Ectodermal cell (in vitro differentiated cells): ENCODE measurements around the gene PER3.

ENCODE experiments used
- H3K27ac ChIP-seq: 2 replicates; pipeline ENCODE4 v1.7.0; 2013; ENCODE audit warnings: mild to moderate bottlenecking, low read depth, low read length; ENCODE audit not compliant: insufficient read depth, poor library complexity, severe bottlenecking
- H3K27me3 ChIP-seq: 2 replicates; pipeline ENCODE4 v1.7.0; 2013; ENCODE audit warnings: mild to moderate bottlenecking, low read length; ENCODE audit not compliant: insufficient read depth, control insufficient read depth, poor library complexity, severe bottlenecking
- H3K36me3 ChIP-seq: one replicate; pipeline ENCODE4 v1.7.0; 2013; ENCODE audit warnings: low read length; ENCODE audit not compliant: control insufficient read depth, insufficient read depth
- H3K4me1 ChIP-seq: one replicate; pipeline ENCODE4 v1.7.0; 2013; ENCODE audit warnings: low read length; ENCODE audit not compliant: control insufficient read depth, insufficient read depth
- H3K4me3 ChIP-seq: 2 replicates; pipeline ENCODE4 v1.7.0; 2013; ENCODE audit warnings: low read depth, low read length, control low read depth; ENCODE audit not compliant: insufficient read depth
- H3K9me3 ChIP-seq: 2 replicates; pipeline ENCODE4 v1.7.0; 2013; ENCODE audit warnings: mild to moderate bottlenecking, low read length, moderate library complexity; ENCODE audit not compliant: control insufficient read depth
- WGBS, 2 experiments: methylation state at CpG; one replicate each; pipeline ENCODE4 v1.1.7; 2013; ENCODE audit warnings: missing lambda C conversion rate in 2 of 2; 5-methylcytosine and 5-hydroxymethylcytosine counted together

The PER3 gene

GRCh38 chr1:7826363-7826762 is 42.3 kb downstream of the PER3 start:
- Histone ChIP-seq H3K36me3 (no peaks in the 10 kb centered on the region), H3K27ac (no peak overlapping the region), H3K4me3 (no peak overlapping the region), H3K9me3 (no peaks in the 10 kb centered on the region), H3K4me1 (no peaks in the 10 kb centered on the region), H3K27me3 (no peaks in the 10 kb centered on the region)
- WGBS, 2 experiments, result 92 to 96% methylated on average over 6 of the region's 7 CpGs

GRCh38 chr1:7827126-7827955 is 43.2 kb downstream of the PER3 start:
- WGBS, 2 experiments, result 95 to 96% methylated on average over 39 of the region's 39 CpGs

DNA sequence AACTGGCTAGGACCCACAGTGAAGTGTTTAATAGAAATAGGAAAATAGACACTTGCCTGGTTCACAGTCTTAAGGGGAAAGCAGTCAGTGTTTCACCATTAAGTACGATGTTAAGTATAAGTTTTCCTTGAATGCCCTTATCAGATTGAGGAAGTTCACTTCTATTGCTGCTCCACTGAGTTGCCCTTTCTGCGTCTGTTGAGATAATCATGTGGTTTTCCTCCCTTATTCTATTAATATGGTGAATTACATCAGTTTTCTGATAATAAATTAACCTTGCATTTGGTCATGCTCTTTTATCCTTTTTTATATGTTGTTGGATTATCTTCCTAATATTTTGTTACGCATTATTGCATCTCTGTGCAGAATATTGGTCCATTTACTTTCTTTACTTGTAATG is 47.4 kb downstream of the PER3 start:
- WGBS, 2 experiments, result 94 to 95% methylated on average over 1 to 3 of the region's 3 CpGs
- no peaks in the 10 kb centered on the region for H3K9me3 ChIP-seq
- no peaks in the 10 kb centered on the region for H3K36me3 ChIP-seq

More at GRCh38 chr1:7827126-7827955, 43.2 kb downstream of the PER3 start:
- Histone ChIP-seq H3K27ac (no peak overlapping the region), H3K36me3 (no peaks in the 10 kb centered on the region), H3K4me3 (no peak overlapping the region), H3K4me1 (no peaks in the 10 kb centered on the region), H3K27me3 (no peaks in the 10 kb centered on the region), H3K9me3 (no peaks in the 10 kb centered on the region)

DNA sequence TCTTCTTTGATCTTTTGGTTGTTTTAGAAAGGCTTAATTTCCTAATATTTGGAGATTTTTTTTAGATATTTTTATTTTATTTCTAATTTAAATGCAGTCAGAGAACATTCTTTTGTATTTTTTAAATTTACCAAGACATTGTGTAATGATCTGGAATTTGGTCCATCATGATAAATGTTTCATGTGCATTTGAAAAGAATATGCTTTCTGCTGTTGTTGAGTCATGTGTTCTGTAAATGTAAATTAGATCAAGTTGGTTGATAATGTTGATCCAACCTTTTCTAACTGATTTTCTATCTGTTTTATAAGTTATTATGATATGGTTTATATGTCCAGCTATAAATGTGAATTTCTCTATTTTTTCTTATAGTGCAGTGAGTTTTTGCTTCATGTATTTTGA is 48.9 kb downstream of the PER3 start:
- no peaks in the 10 kb centered on the region for H3K27me3 ChIP-seq
- H3K36me3 ChIP-seq, result peaks cover 4% of the 10 kb centered on the region
- H3K4me3 ChIP-seq, result no peak overlapping the region
- no peaks in the 10 kb centered on the region for H3K4me1 ChIP-seq
- no peaks in the 10 kb centered on the region for H3K9me3 ChIP-seq
- no peak overlapping the region for H3K27ac ChIP-seq

More for the DNA sequence above, 47.4 kb downstream of the PER3 start:
- H3K27me3 ChIP-seq, result no peaks in the 10 kb centered on the region
- H3K27ac ChIP-seq, result no peak overlapping the region
- H3K4me1 ChIP-seq, result no peaks in the 10 kb centered on the region
- no peak overlapping the region for H3K4me3 ChIP-seq

DNA sequence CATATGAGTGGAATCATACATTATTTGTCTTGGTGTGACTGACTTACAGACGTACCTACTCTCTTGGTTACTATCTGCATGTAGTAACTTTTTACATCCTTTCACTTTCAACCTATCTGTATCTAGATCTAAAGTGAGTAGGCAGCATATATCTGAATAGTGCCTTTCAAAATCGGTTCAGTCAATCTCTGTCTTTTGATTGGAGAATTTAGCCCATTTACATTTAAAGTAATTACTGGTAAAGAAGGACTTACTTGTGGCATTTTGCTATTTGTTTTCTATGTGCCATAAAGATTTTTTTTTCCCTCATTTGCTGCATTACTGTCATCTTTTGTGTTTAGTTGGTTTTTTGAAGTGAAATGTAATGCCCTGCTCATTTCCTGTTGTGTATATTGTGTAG is 54.6 kb downstream of the PER3 start:
- H3K27me3 ChIP-seq, result no peaks in the 10 kb centered on the region
- H3K4me3 ChIP-seq, result no peak overlapping the region
- WGBS, 2 experiments, result 90 to 100% methylated on average over 2 of the region's 2 CpGs
- no peaks in the 10 kb centered on the region for H3K9me3 ChIP-seq
- H3K4me1 ChIP-seq, result no peaks in the 10 kb centered on the region
- H3K36me3 ChIP-seq, result peaks cover 4% of the 10 kb centered on the region
- H3K27ac ChIP-seq, result no peak overlapping the region

DNA sequence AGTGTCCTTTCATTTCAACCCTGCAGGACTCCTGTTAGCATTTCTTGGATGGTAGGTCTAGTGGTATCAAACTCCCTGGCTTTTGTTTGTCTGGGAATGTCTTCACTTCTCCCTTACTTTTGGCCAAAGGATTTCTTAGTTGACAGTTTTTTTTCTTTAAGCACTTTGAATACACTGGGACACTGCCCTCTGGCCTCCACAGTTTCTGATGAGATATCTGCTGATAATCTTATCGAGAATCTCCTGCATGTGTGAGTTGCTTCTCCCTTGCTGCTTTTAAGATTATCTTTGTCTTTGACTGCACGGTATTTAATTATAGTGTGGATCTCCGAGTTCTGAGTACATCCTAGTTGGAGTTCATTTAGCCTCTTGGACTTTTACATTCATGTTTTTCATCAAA is 55.4 kb downstream of the PER3 start:
- Histone ChIP-seq H3K27ac (no peak overlapping the region), H3K27me3 (no peaks in the 10 kb centered on the region), H3K4me1 (no peaks in the 10 kb centered on the region), H3K4me3 (no peak overlapping the region), H3K36me3 (peaks cover 4% of the 10 kb centered on the region), H3K9me3 (no peaks in the 10 kb centered on the region)
- 96 to 97% methylated on average over 3 of the region's 3 CpGs for WGBS, 2 experiments

- Histone ChIP-seq H3K36me3 (no peaks in the 10 kb centered on the region), H3K27me3 (no peaks in the 10 kb centered on the region), H3K4me3 (no peak overlapping the region), H3K9me3 (no peaks in the 10 kb centered on the region), H3K4me1 (no peaks in the 10 kb centered on the region), H3K27ac (no peak overlapping the region)
- 90 to 97% methylated on average over 3 to 4 of the region's 4 CpGs for WGBS, 2 experiments
Measured at GRCh38 chr1:7842517-7842916, 58.4 kb downstream of the PER3 start.

DNA sequence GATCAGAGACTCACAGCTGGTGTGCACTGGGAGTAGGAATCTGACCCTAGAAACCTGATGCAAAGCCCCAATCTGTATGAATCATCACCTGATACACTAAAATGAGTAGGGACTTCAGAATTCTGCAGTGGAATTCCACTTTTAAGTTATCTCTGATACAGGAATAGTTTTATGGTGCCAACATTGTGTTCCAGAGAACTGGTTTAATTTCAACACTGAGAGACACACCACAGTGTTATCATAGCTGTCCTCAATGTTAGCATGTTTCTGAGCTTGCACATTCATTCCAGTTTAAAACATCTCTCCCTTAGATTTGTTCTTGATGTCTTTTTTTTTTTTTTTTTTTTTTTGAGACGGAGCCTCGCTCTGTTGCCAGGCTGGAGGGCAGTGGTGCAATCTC is 61.7 kb downstream of the PER3 start:
- WGBS, 2 experiments, result 93 to 100% methylated on average over 2 of the region's 2 CpGs
- no peak overlapping the region for H3K27ac ChIP-seq
- H3K4me1 ChIP-seq, result no peaks in the 10 kb centered on the region
- no peaks in the 10 kb centered on the region for H3K9me3 ChIP-seq
- H3K27me3 ChIP-seq, result no peaks in the 10 kb centered on the region
- H3K36me3 ChIP-seq, result no peaks in the 10 kb centered on the region
- no peak overlapping the region for H3K4me3 ChIP-seq

GRCh38 chr1:7846656-7847055 is 62.6 kb downstream of the PER3 start:
- WGBS, 2 experiments, result 94 to 95% methylated on average over 6 to 7 of the region's 7 CpGs
- H3K27me3 ChIP-seq, result no peaks in the 10 kb centered on the region
- H3K27ac ChIP-seq, result no peak overlapping the region
- H3K4me3 ChIP-seq, result no peak overlapping the region
- H3K36me3 ChIP-seq, result no peaks in the 10 kb centered on the region
- H3K4me1 ChIP-seq, result no peaks in the 10 kb centered on the region
- no peaks in the 10 kb centered on the region for H3K9me3 ChIP-seq

DNA sequence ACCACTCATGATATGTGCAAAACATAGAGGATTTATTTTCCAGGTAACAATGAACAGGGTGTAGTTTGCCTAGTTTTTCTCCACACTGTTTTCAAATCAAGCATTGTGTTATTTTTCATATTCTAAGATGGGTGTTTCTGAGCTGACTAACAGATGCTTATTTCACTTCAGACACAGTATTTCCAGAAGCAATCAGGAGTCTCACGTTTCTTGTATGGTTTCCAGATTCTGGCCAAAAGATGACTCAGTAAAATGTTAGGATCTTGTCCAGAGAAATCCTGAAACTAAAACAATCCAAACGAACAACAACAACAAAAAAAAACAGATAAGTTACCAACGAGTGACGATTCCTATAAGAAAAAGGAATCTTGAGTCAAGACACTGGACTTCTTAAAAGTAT is 63.5 kb downstream of the PER3 start:
- WGBS, 2 experiments, result 85 to 93% methylated on average over 4 of the region's 4 CpGs
- no peak overlapping the region for H3K27ac ChIP-seq
- no peak overlapping the region for H3K4me3 ChIP-seq
- no peaks in the 10 kb centered on the region for H3K36me3 ChIP-seq
- no peaks in the 10 kb centered on the region for H3K9me3 ChIP-seq
- no peaks in the 10 kb centered on the region for H3K27me3 ChIP-seq
- no peaks in the 10 kb centered on the region for H3K4me1 ChIP-seq
